HUES64 (cell line): ENCODE measurements around the gene N4BP2L2.

Experiments
- H3K27ac ChIP-seq: 2 replicates; pipeline ENCODE4 v1.7.0; 2013; ENCODE audit warnings: low read depth, low read length, inconsistent platforms
- H3K27me3 ChIP-seq: 2 replicates; pipeline ENCODE4 v1.6.1; 2013; ENCODE audit warnings: mild to moderate bottlenecking, low read length; ENCODE audit not compliant: insufficient read depth
- H3K36me3 ChIP-seq: 2 replicates; pipeline ENCODE4 v1.6.1; 2013; ENCODE audit warnings: mild to moderate bottlenecking, low read length; ENCODE audit not compliant: insufficient read depth
- H3K4me1 ChIP-seq: 2 replicates; pipeline ENCODE4 v1.6.1; 2013; ENCODE audit warnings: mild to moderate bottlenecking, low read length, moderate library complexity; ENCODE audit not compliant: insufficient read depth
- H3K4me3 ChIP-seq: 2 replicates; pipeline ENCODE4 v1.5.1; 2013; ENCODE audit warnings: mild to moderate bottlenecking, low read length, moderate library complexity
- H3K9ac ChIP-seq: 2 replicates; pipeline ENCODE4 v1.6.1; 2013; ENCODE audit warnings: mild to moderate bottlenecking, low read depth, low read length
- H3K9me3 ChIP-seq: 2 replicates; pipeline ENCODE4 v1.6.1; 2013; ENCODE audit warnings: low read depth, low read length; ENCODE audit not compliant: insufficient read depth
- WGBS: fragments of 150-250, 120-280 bp; methylation state at CpG from one replicate; pipeline ENCODE4 v1.1.7; 2013; ENCODE audit warnings: missing lambda C conversion rate; 5-methylcytosine and 5-hydroxymethylcytosine counted together

Gene N4BP2L2

GRCh38 chr13:32390484-32390883 is 148.1 kb downstream of the N4BP2L2 start:
- Histone ChIP-seq H3K9ac (no peak overlapping the region), H3K4me1 (peaks cover 9% of the 10 kb centered on the region), H3K27me3 (no peaks in the 10 kb centered on the region), H3K27ac (no peak overlapping the region), H3K9me3 (no peaks in the 10 kb centered on the region), H3K36me3 (peaks cover 15% of the 10 kb centered on the region), H3K4me3 (no peak overlapping the region)
- 100% methylated on average over 1 of the region's 1 CpG for WGBS

- H3K36me3 ChIP-seq: peaks cover 15% of the 10 kb centered on the region
- no peak overlapping the region for H3K4me3 ChIP-seq
- no peaks in the 10 kb centered on the region for H3K27me3 ChIP-seq
- no peak overlapping the region for H3K27ac ChIP-seq
- no peak overlapping the region for H3K9ac ChIP-seq
- no peaks in the 10 kb centered on the region for H3K9me3 ChIP-seq
- 91% methylated on average over 4 of the region's 4 CpGs for WGBS
- peaks cover 9% of the 10 kb centered on the region for H3K4me1 ChIP-seq
Measured at GRCh38 chr13:32390048-32390447, 148.5 kb downstream of the N4BP2L2 start.

- no peaks in the 10 kb centered on the region for H3K4me1 ChIP-seq
- H3K9me3 ChIP-seq: no peaks in the 10 kb centered on the region
- H3K27ac ChIP-seq: no peak overlapping the region
- H3K9ac ChIP-seq: no peak overlapping the region
- no peak overlapping the region for H3K4me3 ChIP-seq
- H3K36me3 ChIP-seq: peaks cover 37% of the 10 kb centered on the region
- no peaks in the 10 kb centered on the region for H3K27me3 ChIP-seq
Measured at GRCh38 chr13:32385410-32385809, 153.2 kb downstream of the N4BP2L2 start.

GRCh38 chr13:32384702-32385101 is 153.9 kb downstream of the N4BP2L2 start:
- Histone ChIP-seq H3K4me3 (no peak overlapping the region), H3K27ac (no peak overlapping the region), H3K36me3 (peaks cover 43% of the 10 kb centered on the region), H3K4me1 (no peaks in the 10 kb centered on the region), H3K9ac (no peak overlapping the region), H3K9me3 (no peaks in the 10 kb centered on the region), H3K27me3 (no peaks in the 10 kb centered on the region)
- WGBS: 97% methylated on average over 2 of the region's 2 CpGs

- H3K9me3 ChIP-seq: no peaks in the 10 kb centered on the region
- peaks cover 49% of the 10 kb centered on the region for H3K36me3 ChIP-seq
- H3K4me1 ChIP-seq: no peaks in the 10 kb centered on the region
- H3K27me3 ChIP-seq: no peaks in the 10 kb centered on the region
- H3K27ac ChIP-seq: no peak overlapping the region
- H3K4me3 ChIP-seq: no peak overlapping the region
- H3K9ac ChIP-seq: no peak overlapping the region
- WGBS: 89% methylated on average over 5 of the region's 5 CpGs
Measured at GRCh38 chr13:32383836-32384618, 154.6 kb downstream of the N4BP2L2 start.
